CD4-positive, alpha-beta T cell treated with Interleukin-6 at 100 ng/mL for 8 hours (primary cell): ENCODE measurements around the gene TECR.
"Not testable (repeated sequence)": the region's sequence is repeated elsewhere in the genome, so short reads cannot be mapped to it uniquely, and the experiment has no call there.

Source experiments
- DNase-seq: peaks from one replicate; pipeline ENCODE4 v3.0.0-alpha.2; 2020; ENCODE audit warnings: mixed read lengths, low spot score

Gene TECR

GRCh38 chr19:14536926-14537692 lies 7.7 kb downstream of the TECR start:
- peak; percentile 43 for DNase-seq

GRCh38 chr19:14540741-14541525 lies 11.5 kb downstream of the TECR start:
- no peak for DNase-seq

GRCh38 chr19:14541979-14542378 lies 12.6 kb downstream of the TECR start:
- not testable (repeated sequence) for DNase-seq

GRCh38 chr19:14542711-14543328 lies 13.4 kb downstream of the TECR start:
- DNase-seq: no peak

- DNase-seq: no peak
Observed at GRCh38 chr19:14544047-14544446, 14.7 kb downstream of the TECR start.

GRCh38 chr19:14544977-14545715 lies 15.8 kb downstream of the TECR start:
- no peak for DNase-seq

GRCh38 chr19:14545716-14546082 lies 16.3 kb downstream of the TECR start:
- DNase-seq: no peak

- DNase-seq: no peak
Observed at GRCh38 chr19:14550201-14550754, 20.9 kb downstream of the TECR start.

GRCh38 chr19:14551134-14552005 lies 22.0 kb downstream of the TECR start:
- DNase-seq: peak; percentile 85

GRCh38 chr19:14552006-14552360 lies 22.6 kb downstream of the TECR start:
- not testable (repeated sequence) for DNase-seq

GRCh38 chr19:14553042-14553938 lies 23.9 kb downstream of the TECR start:
- DNase-seq: no peak

- DNase-seq: no peak
Observed at GRCh38 chr19:14553939-14554243, 24.5 kb downstream of the TECR start.

- DNase-seq: no peak
Observed at GRCh38 chr19:14554382-14554812, 25.0 kb downstream of the TECR start.

- DNase-seq: no peak
Observed at GRCh38 chr19:14555918-14556661, 26.7 kb downstream of the TECR start.

- DNase-seq: peak; percentile 72
Observed at GRCh38 chr19:14556662-14557188, 27.3 kb downstream of the TECR start.

GRCh38 chr19:14558370-14559066 lies 29.1 kb downstream of the TECR start:
- no peak for DNase-seq

GRCh38 chr19:14559916-14560775 lies 30.8 kb downstream of the TECR start:
- no peak for DNase-seq

GRCh38 chr19:14560776-14561108 lies 31.3 kb downstream of the TECR start:
- DNase-seq: no peak
